Mammary epithelial cell (primary cell): Measurements from ENCODE around the gene GAB1.

ENCODE experiments used
- CTCF ChIP-seq, 2 donors: IDR thresholded peaks in 1 of 2; conservative IDR thresholded peaks in 1 of 2; 2 replicates each; pipeline ENCODE4 v1.5.1; 2011 to 2012; ENCODE audit warnings: inconsistent platforms in 2 of 2, low read length in 2 of 2, mild to moderate bottlenecking in 2 of 2, control low read depth in 1 of 2, low read depth in 1 of 2; ENCODE audit not compliant: insufficient read depth in 1 of 2; ENCODE audit errors: extremely low read depth in 1 of 2
- EZH2 ChIP-seq: IDR thresholded peaks from 2 replicates; pipeline ENCODE4 v1.6.1; 2012; ENCODE audit warnings: low read length, inconsistent platforms, borderline replicate concordance

DNA sequence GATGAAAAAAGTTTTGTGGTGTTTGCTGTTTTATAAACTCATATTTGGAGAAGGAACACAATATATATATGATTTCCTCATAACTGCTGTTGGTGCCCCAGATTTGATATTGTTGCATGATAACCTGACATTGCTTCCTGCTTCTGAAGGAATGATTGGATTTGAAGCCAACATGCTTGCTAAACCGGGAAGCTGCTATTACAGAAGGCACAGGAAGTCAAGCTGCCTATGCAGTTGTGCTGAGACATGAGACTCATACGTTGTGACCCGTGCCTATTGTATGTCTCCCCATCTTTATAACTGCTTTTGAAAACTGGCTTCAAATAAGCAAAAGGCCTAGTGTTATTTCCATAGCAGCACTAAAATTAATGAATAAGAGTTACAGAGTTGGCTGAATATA, 32.9 kb downstream of the GAB1 start:
- TF ChIP-seq CTCF (conservative IDR thresholded peaks at IDR 0.05 in 1 of 2, IDR thresholded peaks at IDR 0.05 in 1 of 2; ENCODE audit: extremely low read depth in 1 of 2, insufficient read depth in 1 of 2, low read depth in 1 of 2, low read length in 2 of 2) (no peak), EZH2 (no peak)
